HepG2 (cell line): ENCODE data around the gene OCSTAMP. TPM values are rescaled to one million over a fixed set of nuclear protein-coding genes. Genes with fewer than 3 reads are reported as not detected.
A peak's percentile ranks its signal among the peaks of the same experiment; 100 is the strongest.

Experiments used
- ATAC-seq: fragments of 200-7000 bp; cut with Tn5 transposase; 3 replicates; pipeline ENCODE4 v1.9.1; 2020; ENCODE audit warnings: mild to moderate bottlenecking, moderate library complexity
- BruUV-seq: library from RNA; stranded (reverse); fragments of 400-500 nt; replicated peaks from 2 replicates; lab custom pipeline; 2021; lab: Mats Ljungman, UMichigan
- CTCF ChIA-PET: fragments of 300-600 bp; formaldehyde crosslinking; extraction: SDS; loops from one replicate; lab custom pipeline; 2021; ENCODE audit warnings: low total read pairs, inconsistent platforms, low intra/inter-chr PET ratio; lab: Yijun Ruan, JAX
- POLR2A ChIA-PET: fragments of 350-600 bp; sonication (Branson Sonifier 250); formaldehyde crosslinking; loops from one replicate; lab custom pipeline; 2020; ENCODE audit warnings: antibody characterized with exemption, inconsistent platforms; lab: Yijun Ruan, JAX
- DNase-seq: peaks from one replicate; pipeline ENCODE4 v3.0.0-alpha.2; 2015; ENCODE audit warnings: low spot score
- FAIRE-seq: peaks from 3 replicates; lab custom pipeline; 2011; peaks lifted over from hg19 to GRCh38; lab: Jason Lieb, UNC
- H2AFZ ChIP-seq: one replicate; pipeline ENCODE4 v1.6.1; 2011; ENCODE audit warnings: low read length, inconsistent platforms
- H3K27ac ChIP-seq: fragments of 300-600 bp; 3 replicates; pipeline ENCODE4 v1.8.0; 2011; ENCODE audit warnings: mixed run types, mild to moderate bottlenecking, mixed read lengths, low read length, inconsistent platforms; ENCODE audit not compliant: insufficient read depth; ENCODE audit errors: extremely low read length
- H3K27me3 ChIP-seq, 2 experiments: fragments of 200-600 bp in 1 of 2; 2 replicates in 1 of 2; 3 replicates in 1 of 2; pipeline versions ENCODE4 v1.6.0 to v1.8.0; 2011; ENCODE audit warnings: low read length in 2 of 2, mild to moderate bottlenecking in 2 of 2, moderate library complexity in 2 of 2, inconsistent platforms in 1 of 2; ENCODE audit not compliant: insufficient read depth in 2 of 2, control insufficient read depth in 1 of 2
- H3K36me3 ChIP-seq, 2 experiments: fragments of 200-600 bp in 1 of 2; replicated peaks in 1 of 2; 2 replicates in 1 of 2; 3 replicates in 1 of 2; pipeline versions ENCODE4 v1.5.1 to v1.8.0; 2011; ENCODE audit warnings: low read length in 2 of 2, inconsistent platforms in 1 of 2; ENCODE audit not compliant: insufficient read depth in 2 of 2, control insufficient read depth in 1 of 2
- H3K4me1 ChIP-seq: 2 replicates; pipeline ENCODE4 v1.5.1; 2012; ENCODE audit warnings: low read length, inconsistent platforms; ENCODE audit not compliant: insufficient read depth
- H3K4me2 ChIP-seq: 2 replicates; pipeline ENCODE4 v1.6.0; 2011; ENCODE audit warnings: low read depth, low read length, inconsistent platforms
- H3K4me3 ChIP-seq, 3 experiments: fragments of 200-600 bp in 1 of 3; sonication (generic), shearing (Covaris generic) in 1 of 3; replicated peaks in 1 of 3; 2 replicates each; pipeline ENCODE4 v1.5.1; 2011 to 2016; ENCODE audit warnings: low read length in 3 of 3, inconsistent platforms in 2 of 3, low read depth in 2 of 3, mild to moderate bottlenecking in 2 of 3, control low read depth in 1 of 3, mixed read lengths in 1 of 3; ENCODE audit not compliant: insufficient read depth in 1 of 3
- H3K79me2 ChIP-seq: one replicate; pipeline ENCODE4 v1.6.1; 2011; ENCODE audit warnings: low read length, inconsistent platforms; ENCODE audit not compliant: insufficient read depth
- H3K9ac ChIP-seq: 2 replicates; pipeline ENCODE4 v1.6.0; 2011; ENCODE audit warnings: mild to moderate bottlenecking, low read depth, low read length, inconsistent platforms; ENCODE audit not compliant: insufficient read depth
- H3K9me3 ChIP-seq: 2 replicates; pipeline ENCODE4 v1.5.1; 2012; ENCODE audit warnings: mild to moderate bottlenecking, low read length
- H4K20me1 ChIP-seq: 2 replicates; pipeline ENCODE4 v1.6.0; 2011; ENCODE audit warnings: inconsistent platforms, mild to moderate bottlenecking, low read length, moderate library complexity; ENCODE audit not compliant: insufficient read depth
- FOXO1 ChIP-seq: sonication (generic); formaldehyde crosslinking; IDR thresholded peaks from 2 replicates; pipeline ENCODE4 v1.4.0; 2020; ENCODE audit warnings: missing genetic modification reagents
- FOXP4 ChIP-seq: sonication (generic); formaldehyde crosslinking; IDR thresholded peaks from 2 replicates; pipeline ENCODE4 v1.4.0; 2020; ENCODE audit warnings: missing genetic modification reagents
- HBP1 ChIP-seq: IDR thresholded peaks from 2 replicates; pipeline ENCODE4 v1.6.1; 2016; ENCODE audit warnings: low read depth, control low read depth
- IRF2 ChIP-seq: IDR thresholded peaks from 2 replicates; pipeline ENCODE4 v1.6.1; 2018; ENCODE audit warnings: missing genetic modification reagents, missing compliant biosample characterization
- MYC ChIP-seq: sonication (generic); formaldehyde crosslinking; IDR thresholded peaks from 2 replicates; pipeline ENCODE4 v1.9.0; 2021; ENCODE audit warnings: missing genetic modification reagents, borderline replicate concordance
- NCOA1 ChIP-seq: sonication (generic); formaldehyde crosslinking; IDR thresholded peaks from 2 replicates; pipeline ENCODE4 v1.9.0; 2021; ENCODE audit warnings: missing genetic modification reagents
- POGK ChIP-seq: sonication (generic); formaldehyde crosslinking; conservative IDR thresholded peaks from 2 replicates; pipeline ENCODE4 v1.8.0; 2022; ENCODE audit warnings: mild to moderate bottlenecking, moderate library complexity, missing genetic modification reagents
- REPIN1 ChIP-seq: sonication (generic); formaldehyde crosslinking; IDR thresholded peaks from 2 replicates; pipeline ENCODE4 v1.8.0; 2022; ENCODE audit warnings: missing genetic modification reagents, low read depth, mild to moderate bottlenecking, borderline replicate concordance
- SMAD3 ChIP-seq: sonication (generic); formaldehyde crosslinking; IDR thresholded peaks from 2 replicates; pipeline ENCODE4 v1.4.0; 2020; ENCODE audit warnings: missing genetic modification reagents
- TCF7L2 ChIP-seq: IDR thresholded peaks from 2 replicates; pipeline ENCODE4 v1.6.1; 2011; ENCODE audit warnings: mild to moderate bottlenecking, low read depth, low read length, moderate library complexity
- WIZ ChIP-seq: sonication (generic); formaldehyde crosslinking; IDR thresholded peaks from 2 replicates; pipeline ENCODE4 v1.5.1; 2020; ENCODE audit warnings: mild to moderate bottlenecking, missing genetic modification reagents
- ZFYVE20 ChIP-seq: sonication (generic); formaldehyde crosslinking; IDR thresholded peaks from 2 replicates; pipeline ENCODE4 v1.8.0; 2023; ENCODE audit warnings: low read depth, mild to moderate bottlenecking, moderate library complexity, missing genetic modification reagents, borderline replicate concordance
- ZMYM3 ChIP-seq: sonication (generic); formaldehyde crosslinking; IDR thresholded peaks from 2 replicates; pipeline ENCODE4 v1.5.1; 2020; ENCODE audit warnings: mild to moderate bottlenecking, missing genetic modification reagents
- ZNF564 ChIP-seq: sonication (generic); formaldehyde crosslinking; IDR thresholded peaks from 2 replicates; pipeline ENCODE4 v1.8.1; 2023; ENCODE audit warnings: mild to moderate bottlenecking, missing genetic modification reagents
- ZNF782 ChIP-seq: sonication (generic); formaldehyde crosslinking; IDR thresholded peaks from 2 replicates; pipeline ENCODE4 v1.4.0; 2020; ENCODE audit warnings: missing genetic modification reagents, mild to moderate bottlenecking, borderline replicate concordance
- ZSCAN31 ChIP-seq: sonication (generic); formaldehyde crosslinking; IDR thresholded peaks from 2 replicates; pipeline ENCODE4 v1.5.0; 2020; ENCODE audit warnings: low read depth, mild to moderate bottlenecking, missing genetic modification reagents
- WGBS: methylation state at CpG from one replicate; pipeline ENCODE4 v1.1.6; 2017; ENCODE audit warnings: low lambda C conversion rate; 5-methylcytosine and 5-hydroxymethylcytosine counted together
- in situ Hi-C: cut with HindIII; loops from 2 replicates; pipeline ENCODE4 v1.10.0; 2017; ENCODE audit warnings: low pct_unique_long_range_greater_than_20kb; ENCODE audit not compliant: extremely low pct_ligation_motif_present
- intact Hi-C: fragments of 100-400 bp; cut with micrococcal nuclease; formaldehyde crosslinking; loops from one replicate; pipeline ENCODE4 v1.10.0; 2022; ENCODE audit not compliant: unreplicated experiment
- polyA plus RNA-seq, 8 experiments: library from polyadenylated mRNA; depleted of rRNA in 3 of 8; stranded (reverse) in 7 of 8; unstranded in 1 of 8; fragments of >200 nt; fragmentation: Illumina TruSeq in 4 of 8; extraction: Trizol in 4 of 8; gene quantifications; 2 replicates each; pipeline versions ENCODE4 v1.2.1 to v1.2.3, GENCODE V29; 2011 to 2016; ENCODE audit warnings: low read depth in 4 of 8, missing spikeins in 1 of 8, mixed read lengths in 1 of 8; ENCODE audit not compliant: insufficient read depth in 1 of 8
- total RNA-seq, 5 experiments: library from RNA; depleted of rRNA; stranded (reverse); fragments of >200 nt; fragmentation: Illumina TruSeq; extraction: Trizol; gene quantifications; 2 replicates each; pipeline ENCODE4 v1.2.3, GENCODE V29; 2016; ENCODE audit warnings: low read depth in 1 of 5

The OCSTAMP gene
- total and polyA plus RNA-seq, 2 of the 13 experiments (the other 11 are each of a cell fraction or from before 2014, with no cell fraction given) = not detected

GRCh38 chr20:46583411-46584214 is 33.2 kb upstream of the OCSTAMP start (continued):
- 0 out of 2 replicates have a peak, but pooled peaks have one; percentile 22 for TF ChIP-seq POGK (CRISPR knock-in tag)
- 0 out of 2 replicates have a peak, but pooled peaks have one; percentile 6 for TF ChIP-seq ZSCAN31
- TF ChIP-seq ZMYM3 = peak; percentile 40; the same call in 1 of the 2 replicates
- TF ChIP-seq MYC (CRISPR knock-in tag) = no peak

GRCh38 chr20:46582648-46583047 is 32.2 kb upstream of the OCSTAMP start:
- no peak overlapping the region for H3K4me3 ChIP-seq
- H3K9ac ChIP-seq = no peak overlapping the region
- H3K4me1 ChIP-seq = peaks cover 39% of the 10 kb centered on the region
- BruUV-seq = no TSS peak
- 84% methylated on average over 5 of the region's 5 CpGs for WGBS
- FAIRE-seq = peak; percentile 26
- ChIA-PET CTCF (no interaction called here), POLR2A (interaction anchor here (1.2 kb wide), 1 partner anchor 58 kb away, joined by 3 read pairs; no protein-coding TSS in a partner anchor)
- no peaks in the 10 kb centered on the region for H3K9me3 ChIP-seq
- H2AFZ ChIP-seq = no peak overlapping the region
- no peaks in the 10 kb centered on the region for H4K20me1 ChIP-seq
- no peak overlapping the region for H3K4me2 ChIP-seq
- no peaks in the 10 kb centered on the region for H3K27me3 ChIP-seq
- ATAC-seq = peak; percentile 55
- no peak overlapping the region for H3K27ac ChIP-seq
- no peak for DNase-seq
- H3K79me2 ChIP-seq = no peaks in the 10 kb centered on the region
- intact Hi-C loops (no loop called here), in situ Hi-C loops (no loop called here)
- H3K36me3 ChIP-seq = peaks cover 15 to 22% of the 10 kb centered on the region in 2 experiments
- TF ChIP-seq FOXO1 (no peak), WIZ (CRISPR knock-in tag) (no peak), HBP1 (no peak), TCF7L2 (no peak), NCOA1 (no peak), ZFYVE20 (CRISPR knock-in tag) (no peak), SMAD3 (no peak), ZNF564 (CRISPR knock-in tag) (no peak), IRF2 (CRISPR knock-in tag) (0 out of 2 replicates have a peak, but pooled peaks have one; percentile 23), ZNF782 (CRISPR knock-in tag) (no peak), FOXP4 (peak; percentile 37; the same call in 1 of the 2 replicates), REPIN1 (CRISPR knock-in tag) (no peak)
